HG03045 (cell line): ENCODE measurements around the gene ADGB.
"Not testable (repeated sequence)": the region's sequence is repeated elsewhere in the genome, so short reads cannot be mapped to it uniquely, and the experiment has no call there.

ENCODE experiments used
- ATAC-seq: cut with Tn5 transposase; IDR thresholded peaks from one replicate; pipeline ENCODE4 v1.9.1; 2021; ENCODE audit warnings: mild to moderate bottlenecking, moderate library complexity; ENCODE audit not compliant: unreplicated experiment

ADGB gene

DNA sequence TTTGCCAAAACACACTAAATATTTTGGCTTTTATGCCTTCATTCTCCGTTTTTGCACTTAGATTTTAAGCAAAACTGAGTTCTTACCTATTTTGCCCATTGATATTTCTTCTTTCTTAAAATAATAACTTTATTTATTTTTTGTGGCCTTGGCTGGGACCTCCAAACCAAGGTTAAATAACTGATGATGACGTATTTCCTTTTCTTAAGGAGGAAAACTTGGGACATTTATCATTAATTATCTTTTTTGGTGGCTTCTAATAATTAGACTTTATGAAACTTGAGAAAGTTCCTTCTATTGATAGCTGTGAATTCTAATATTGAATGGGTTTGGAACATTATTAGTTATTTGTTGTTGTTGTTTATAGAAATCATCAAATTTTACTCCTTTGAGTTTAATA is 154.5 kb downstream of the ADGB start:
- ATAC-seq: no peak

- ATAC-seq: no peak
Measured at GRCh38 chr6:146767632-146768031, 168.9 kb downstream of the ADGB start.

GRCh38 chr6:146768722-146769121 is 169.9 kb downstream of the ADGB start:
- ATAC-seq: no peak

- no peak for ATAC-seq
Measured at GRCh38 chr6:146770275-146770964, 171.6 kb downstream of the ADGB start.

DNA sequence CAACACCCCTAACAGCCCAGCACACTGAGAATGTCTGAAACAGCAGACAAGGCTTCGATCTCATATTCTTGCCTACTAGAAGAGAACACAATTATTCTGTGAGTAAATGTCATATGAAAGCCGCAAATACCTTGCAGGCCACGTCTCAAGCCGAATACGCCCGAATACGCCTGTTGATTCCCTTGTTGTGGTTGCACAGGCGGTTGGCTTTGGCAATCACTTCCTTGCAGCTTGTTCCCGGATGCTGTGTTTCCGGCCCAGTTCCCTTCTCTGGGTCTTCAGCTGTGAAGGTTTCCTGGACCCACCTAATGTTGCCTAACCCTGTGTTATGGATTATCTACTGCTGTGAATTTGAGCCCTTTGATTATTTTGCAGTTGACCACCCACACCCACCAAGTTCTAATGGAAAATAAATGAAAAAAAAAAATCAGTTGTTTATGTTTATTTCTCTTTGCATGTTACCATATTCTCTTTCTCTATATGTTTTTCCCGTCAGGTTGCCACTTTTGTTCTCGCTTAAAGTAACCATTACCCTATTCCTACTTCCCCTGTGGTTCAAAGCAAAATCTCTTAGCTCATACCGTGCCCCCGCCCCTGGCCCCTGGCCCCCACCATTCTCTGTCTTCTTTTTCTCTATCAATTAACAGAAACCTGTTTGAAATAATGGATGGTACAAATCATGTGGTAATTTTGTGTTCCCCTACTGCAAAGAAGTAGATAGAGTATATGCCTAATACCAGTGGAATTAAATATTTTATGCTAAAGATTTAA is 172.4 kb downstream of the ADGB start:
- no peak for ATAC-seq

GRCh38 chr6:146775220-146775619 is 176.4 kb downstream of the ADGB start:
- no peak for ATAC-seq

- no peak for ATAC-seq
Measured at GRCh38 chr6:146781836-146782235, 183.1 kb downstream of the ADGB start.

- ATAC-seq: peak; percentile 70
Measured at GRCh38 chr6:146785001-146785585, 186.3 kb downstream of the ADGB start.

DNA sequence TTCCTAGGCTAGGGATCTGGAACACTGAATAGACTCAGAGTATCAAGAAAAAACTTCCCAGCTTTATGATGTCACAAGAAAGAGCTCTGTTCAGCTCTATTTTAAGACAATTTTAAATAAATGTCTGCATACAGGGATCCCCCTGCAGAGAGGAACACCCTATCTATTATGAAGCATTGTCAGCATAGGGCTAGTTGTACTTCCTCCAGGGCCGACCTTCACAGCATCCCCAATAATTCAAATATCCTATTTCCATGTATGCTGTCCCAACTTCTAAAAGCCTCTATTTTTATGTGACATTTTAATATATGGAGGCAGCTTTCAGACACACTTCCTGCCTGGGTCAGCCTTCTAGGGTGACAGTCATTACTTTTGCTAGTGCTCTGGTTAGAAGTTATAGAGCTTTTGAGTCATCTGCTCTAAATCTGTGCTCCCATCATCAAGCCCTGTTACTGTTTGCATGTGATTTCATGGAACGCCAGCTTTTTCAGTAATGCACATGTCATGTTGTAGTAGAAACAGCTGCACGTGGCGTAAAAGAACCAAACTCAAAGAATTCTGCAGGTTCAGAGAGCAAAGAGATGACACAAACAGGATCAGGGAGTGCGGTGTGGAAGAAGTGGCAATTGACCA is 189.2 kb downstream of the ADGB start:
- no peak for ATAC-seq

GRCh38 chr6:146790561-146791091 is 191.9 kb downstream of the ADGB start:
- ATAC-seq: no peak

DNA sequence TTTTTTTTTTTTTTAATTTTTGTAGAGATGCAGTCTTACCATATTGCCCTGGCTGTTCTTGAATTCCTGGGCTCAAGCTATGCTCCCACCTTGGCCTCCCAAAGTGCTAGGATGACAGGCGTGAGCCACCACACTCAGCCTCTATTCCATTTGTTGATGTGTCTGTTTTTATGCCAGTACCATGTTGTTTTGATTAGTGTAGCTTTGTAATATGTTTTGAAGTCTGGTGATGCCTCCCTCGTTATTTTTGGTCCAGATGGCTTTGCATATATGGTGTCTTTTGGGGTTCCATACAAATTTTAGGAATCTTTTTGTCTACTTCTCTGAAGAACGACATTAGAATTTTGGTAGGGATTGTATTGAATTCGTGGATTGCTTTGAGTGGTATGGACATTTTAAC is 193.2 kb downstream of the ADGB start:
- no peak for ATAC-seq

DNA sequence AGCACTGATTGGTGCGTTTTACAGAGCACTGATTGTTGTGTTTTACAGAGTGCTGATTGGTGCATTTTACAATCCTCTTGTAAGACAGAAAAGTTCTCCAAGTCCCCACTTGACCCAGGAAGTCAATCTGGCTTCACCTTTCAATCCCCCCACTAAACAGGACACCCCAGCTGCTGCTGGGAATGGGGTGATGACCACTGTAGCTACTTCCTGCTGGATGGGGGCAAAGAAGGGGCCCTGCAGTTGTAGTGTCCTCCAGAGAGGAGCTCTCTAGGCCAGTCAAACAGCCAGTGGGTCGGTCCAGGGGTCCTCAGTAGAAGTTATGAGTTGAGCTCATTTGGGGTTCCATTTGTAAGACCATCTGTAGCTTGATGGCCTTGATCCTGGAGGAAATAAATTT is 194.4 kb downstream of the ADGB start:
- not testable (repeated sequence) for ATAC-seq

- ATAC-seq: no peak
Measured at GRCh38 chr6:146795479-146796133, 196.8 kb downstream of the ADGB start.

DNA sequence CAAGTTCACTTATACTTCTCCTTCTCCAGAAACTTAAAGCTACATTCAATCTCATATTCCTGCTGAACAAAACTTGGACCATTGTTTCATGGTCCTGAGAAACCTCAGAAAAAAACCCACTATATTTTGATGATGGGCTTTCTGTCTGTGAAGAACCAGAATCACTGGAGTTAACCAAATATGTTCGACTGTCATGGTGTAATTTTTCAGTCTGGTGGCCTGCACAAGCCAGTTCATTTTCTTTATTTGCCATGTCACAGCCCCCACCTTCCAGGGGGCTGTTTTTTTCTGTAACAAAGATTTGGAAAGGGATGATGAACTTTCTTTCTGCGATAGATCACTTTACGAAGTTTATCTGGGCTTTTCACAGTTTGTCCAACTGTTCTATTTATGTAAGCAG is 204.4 kb downstream of the ADGB start:
- ATAC-seq: not testable (repeated sequence)

DNA sequence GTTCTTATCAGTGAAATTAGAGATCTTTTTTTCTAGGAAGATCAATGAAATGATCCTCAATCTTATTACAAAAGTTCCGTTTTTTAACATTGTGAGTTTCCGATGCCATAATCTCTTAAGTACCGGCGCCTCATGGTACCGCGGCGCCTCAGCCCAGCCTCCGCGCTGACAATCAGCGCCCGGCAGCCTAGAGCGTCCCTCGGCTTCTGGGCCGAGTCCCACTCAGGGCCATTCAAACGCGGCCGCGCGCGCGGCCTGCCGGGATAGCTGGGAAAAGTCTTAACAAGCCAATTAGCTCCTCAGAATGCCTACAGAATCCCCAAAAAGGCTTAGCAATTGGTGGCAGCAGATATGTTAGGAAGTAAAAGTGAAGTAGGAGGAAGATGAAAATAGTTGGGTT is 204.8 kb downstream of the ADGB start:
- ATAC-seq: no peak

DNA sequence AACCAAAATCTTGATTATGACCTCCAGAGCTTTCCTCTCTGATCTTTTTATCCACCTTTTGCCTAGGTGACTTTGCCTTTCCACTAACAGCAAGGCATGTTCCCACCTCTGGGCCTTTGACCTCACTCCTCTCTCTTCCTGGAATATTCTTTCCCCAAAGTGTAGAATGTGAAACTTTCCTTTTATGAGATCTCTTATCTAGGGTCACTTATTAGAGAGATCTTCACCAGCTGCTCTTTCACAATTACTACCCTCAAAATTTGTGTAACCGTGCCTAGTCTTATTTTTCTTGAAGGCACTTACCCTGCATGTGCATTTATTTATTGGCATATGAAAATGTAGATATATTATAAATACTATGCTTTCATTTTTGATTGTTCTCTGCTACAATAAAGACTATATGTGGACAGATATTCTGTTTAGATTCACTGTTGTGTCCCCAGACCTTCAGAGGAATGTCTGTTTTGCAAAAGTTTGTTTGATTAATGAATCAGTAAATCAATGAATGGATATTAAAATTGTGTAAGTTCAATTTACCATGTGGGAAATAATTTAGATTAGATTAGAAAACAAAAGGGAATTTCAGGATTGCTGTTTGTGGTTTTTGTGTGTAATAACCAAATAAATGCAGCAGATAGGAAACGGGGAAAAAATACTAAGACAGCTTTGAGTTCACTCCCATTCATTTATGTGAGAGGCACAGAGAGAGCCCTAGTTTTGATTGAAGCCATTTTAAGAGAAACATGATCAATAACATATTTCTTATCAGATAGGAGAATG is 207.0 kb downstream of the ADGB start:
- no peak for ATAC-seq

GRCh38 chr6:146809014-146809413 is 210.2 kb downstream of the ADGB start:
- not testable (repeated sequence) for ATAC-seq

DNA sequence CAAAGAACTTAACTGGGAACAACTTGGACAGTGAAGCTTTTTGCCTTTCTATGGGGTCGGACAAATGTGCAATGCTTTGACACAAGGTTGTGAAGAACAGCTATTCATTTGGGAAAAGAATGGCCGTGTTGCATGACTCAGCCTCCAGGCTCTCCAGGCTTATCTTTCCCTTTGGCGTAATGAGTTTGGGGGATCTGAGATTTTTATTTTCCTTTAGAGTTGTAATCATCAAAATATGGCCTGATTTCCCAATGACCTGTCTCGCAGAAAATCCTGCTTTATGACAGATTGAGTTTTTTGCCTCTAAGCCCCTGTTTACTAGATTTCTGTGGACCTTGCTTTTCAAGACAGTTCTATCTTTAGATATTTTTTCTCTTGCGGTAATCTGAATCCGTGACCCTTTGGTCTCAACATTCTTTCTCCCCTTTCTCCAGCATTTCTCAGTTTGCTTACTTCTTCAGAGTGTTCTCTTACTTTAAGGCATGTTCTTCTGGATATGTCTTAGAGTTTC is 214.1 kb downstream of the ADGB start:
- ATAC-seq: not testable (repeated sequence)

DNA sequence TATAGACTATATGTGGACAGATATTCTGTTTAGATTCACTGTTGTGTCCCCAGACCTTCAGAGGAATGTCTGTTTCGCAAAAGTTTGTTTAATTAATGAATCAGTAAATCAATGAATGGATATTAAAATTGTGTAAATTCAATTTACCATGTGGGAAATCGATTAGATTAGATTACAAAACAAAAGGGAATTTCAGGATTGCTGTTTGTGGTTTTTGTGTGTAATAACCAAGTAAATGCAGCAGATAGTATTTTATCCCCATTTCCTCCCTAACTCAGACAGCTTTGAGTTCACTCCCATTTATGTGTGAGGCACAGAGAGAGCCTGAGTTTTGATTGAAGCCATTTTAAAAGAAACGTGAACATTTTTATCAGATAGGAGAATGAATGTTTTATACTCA is 214.8 kb downstream of the ADGB start:
- no peak for ATAC-seq
